NCI-H1092 (cell line): ENCODE data around the gene PDE11A.

Experiments
- DNase-seq: peaks from one replicate; lab custom pipeline; 2025; lab: John Stamatoyannopoulos, UW

PDE11A gene

GRCh38 chr2:177625744-177626650, 446.6 kb downstream of the PDE11A start:
- no peak for DNase-seq

GRCh38 chr2:177622521-177622920, 450.1 kb downstream of the PDE11A start:
- no peak for DNase-seq

- DNase-seq = no peak
These were observed 452.6 kb downstream of the PDE11A start for GRCh38 chr2:177619986-177620385.

GRCh38 chr2:177619461-177619860, 453.1 kb downstream of the PDE11A start:
- DNase-seq = no peak

- peak; percentile 80 for DNase-seq
These were observed 454.0 kb downstream of the PDE11A start for GRCh38 chr2:177618255-177619253.

DNA sequence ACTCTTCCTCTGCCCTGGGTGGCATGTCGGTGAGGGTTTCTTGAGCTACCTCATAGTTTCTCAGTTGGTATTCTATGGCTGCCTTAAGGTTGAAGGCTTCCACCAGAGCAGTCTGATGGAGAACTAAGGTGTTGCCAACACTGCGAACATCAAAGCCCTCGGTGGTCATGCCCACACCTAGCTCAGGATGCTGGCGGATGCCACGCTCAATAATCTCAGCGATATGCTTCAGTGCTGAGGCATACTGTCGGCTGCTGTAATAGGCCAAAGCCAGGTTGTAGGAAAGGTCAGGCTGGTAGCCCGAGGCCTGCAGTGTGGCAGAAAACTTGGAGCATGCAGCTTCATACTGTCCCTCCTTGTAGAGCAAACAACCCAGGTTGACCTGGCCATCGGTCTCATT, 454.7 kb downstream of the PDE11A start:
- no peak for DNase-seq

DNA sequence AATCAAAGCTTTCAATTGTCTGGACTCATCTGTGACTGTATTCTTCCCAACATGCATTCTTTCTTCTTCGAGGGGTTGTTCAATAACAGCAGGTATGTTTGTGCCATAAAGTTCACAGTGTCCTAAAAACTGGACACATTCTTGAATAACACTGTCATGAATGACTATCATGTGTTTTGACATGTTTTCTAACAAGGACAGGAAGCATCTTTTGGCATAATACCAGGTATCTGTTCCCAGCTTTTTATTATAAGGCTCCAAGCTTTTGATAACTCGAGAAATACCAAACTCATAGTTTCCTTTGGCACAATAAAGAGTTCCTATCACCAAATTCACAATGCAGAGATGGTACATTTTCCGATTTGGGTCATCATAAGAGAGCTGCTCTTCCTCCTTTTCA, 455.8 kb downstream of the PDE11A start:
- DNase-seq = no peak

DNA sequence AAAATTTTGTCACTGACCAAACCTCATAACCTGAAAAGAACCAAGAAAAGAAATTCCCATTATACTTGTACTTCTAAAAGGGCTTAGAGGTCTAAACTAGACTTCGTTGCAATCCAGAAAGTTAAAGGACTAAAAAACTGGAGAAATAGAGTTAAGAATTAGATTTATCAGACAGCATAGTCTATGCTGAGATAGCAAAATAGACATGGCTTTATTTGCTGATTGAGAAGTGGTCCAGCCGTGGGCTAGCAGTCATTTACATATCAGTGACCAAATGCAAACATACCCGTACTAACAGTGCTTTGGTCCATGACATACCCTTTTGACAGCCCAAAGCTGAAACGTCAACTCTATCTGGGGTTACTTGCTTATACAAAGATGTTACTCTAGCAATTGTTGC, 456.5 kb downstream of the PDE11A start:
- DNase-seq = no peak

GRCh38 chr2:177612659-177613058, 459.9 kb downstream of the PDE11A start:
- DNase-seq = no peak

DNA sequence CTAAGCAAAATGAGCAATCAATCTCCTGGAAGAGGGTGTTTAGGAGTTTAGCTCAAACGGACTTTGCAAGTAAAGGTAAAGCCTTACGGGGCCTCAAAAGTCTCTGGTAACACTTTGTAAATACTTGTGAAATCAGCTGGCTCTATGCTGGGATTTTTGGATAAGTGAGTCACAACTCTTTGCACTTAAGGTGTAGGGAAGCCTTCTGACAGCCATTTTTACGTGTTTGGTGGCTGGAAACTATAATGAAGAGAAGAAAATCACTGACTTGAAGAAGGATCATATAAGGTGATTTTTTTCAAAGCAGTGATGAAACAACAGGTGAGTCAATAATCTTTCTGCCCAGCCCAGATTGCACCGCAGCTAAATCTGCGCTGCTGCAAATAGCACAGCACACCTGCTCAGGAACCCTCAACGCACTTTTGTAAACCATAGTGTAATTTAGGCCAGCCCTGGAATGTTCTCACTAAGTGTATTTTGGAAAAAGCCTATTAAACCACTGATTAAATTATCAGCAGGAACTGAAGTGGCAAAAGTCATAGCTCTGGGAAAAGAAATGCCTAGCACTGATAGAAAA, 461.2 kb downstream of the PDE11A start:
- no peak for DNase-seq

DNA sequence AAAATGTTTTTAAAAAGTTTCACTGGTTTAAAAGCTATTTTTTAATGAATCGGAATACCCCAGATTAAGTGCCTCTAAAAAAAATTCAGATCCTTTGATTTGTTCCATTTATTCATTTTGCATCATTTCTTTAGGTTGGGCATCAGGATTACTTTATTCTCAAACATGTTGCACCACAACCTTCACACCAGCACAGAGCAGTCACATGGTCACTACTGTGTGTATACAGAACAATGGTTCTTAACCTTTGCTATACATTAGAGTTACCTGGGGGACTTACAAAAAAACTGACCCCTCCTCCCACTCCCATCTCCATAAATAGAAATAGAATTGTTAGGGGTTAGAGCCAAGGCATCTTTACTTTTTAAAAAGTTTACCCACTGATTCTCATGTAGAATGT, 461.8 kb downstream of the PDE11A start:
- no peak for DNase-seq

DNA sequence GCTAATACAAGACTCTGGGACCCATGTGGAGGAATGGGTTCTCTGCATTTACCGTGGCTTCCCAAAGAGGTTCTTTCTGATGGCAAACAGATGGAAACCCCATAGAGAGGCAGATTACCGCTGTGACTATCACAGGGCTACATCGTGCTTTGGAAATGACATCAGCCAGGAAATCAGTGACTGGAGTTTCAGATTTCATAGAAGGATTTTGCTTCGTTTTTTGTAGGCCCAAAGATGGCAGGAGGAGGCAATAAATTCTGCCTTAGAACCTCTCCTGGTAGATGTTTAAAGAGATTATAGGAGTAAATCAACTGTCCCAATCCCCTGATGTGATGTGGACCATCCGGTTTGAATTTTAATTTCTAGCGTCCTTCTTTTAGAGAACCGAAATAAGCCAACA, 465.9 kb downstream of the PDE11A start:
- no peak for DNase-seq

DNA sequence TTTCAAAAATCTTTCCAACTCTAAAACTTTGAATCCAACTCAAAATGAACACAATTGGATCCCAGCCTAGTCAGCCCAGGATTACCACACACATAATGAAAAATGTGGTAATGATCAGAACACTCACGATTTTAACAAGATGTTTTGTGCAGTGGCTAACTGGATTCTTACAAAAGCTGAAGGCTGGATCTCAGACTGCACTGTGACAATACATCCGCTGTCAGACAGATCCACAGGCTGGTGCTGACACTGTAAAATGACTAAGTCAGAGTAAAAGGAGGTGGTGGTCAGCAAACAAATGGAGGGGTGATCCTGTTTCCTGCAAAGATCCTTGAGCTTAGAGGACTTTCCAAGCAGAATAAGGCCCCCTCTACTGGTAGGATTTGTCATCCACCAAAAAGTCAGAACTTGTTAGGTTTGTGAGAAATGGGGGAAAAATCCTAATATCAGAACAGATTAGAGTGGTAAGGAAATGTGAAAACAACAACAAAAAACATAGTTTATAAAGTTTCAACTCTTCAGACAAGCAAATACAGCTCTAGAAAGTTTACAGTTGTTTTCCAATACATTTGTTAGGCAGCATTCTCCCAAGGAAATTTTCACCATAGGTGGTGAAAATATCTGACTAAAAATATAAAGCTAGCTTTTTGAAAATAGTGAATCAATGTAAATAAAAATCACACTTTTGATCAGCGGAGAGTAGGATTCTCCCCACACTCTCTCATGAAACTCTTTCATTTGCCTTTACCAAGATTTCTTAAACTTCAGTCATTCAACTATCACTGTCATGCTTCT, 468.1 kb downstream of the PDE11A start:
- no peak for DNase-seq

- no peak for DNase-seq
These were observed 468.8 kb downstream of the PDE11A start for GRCh38 chr2:177603768-177604167.

- DNase-seq = no peak
These were observed 469.4 kb downstream of the PDE11A start for GRCh38 chr2:177603181-177603580.

DNA sequence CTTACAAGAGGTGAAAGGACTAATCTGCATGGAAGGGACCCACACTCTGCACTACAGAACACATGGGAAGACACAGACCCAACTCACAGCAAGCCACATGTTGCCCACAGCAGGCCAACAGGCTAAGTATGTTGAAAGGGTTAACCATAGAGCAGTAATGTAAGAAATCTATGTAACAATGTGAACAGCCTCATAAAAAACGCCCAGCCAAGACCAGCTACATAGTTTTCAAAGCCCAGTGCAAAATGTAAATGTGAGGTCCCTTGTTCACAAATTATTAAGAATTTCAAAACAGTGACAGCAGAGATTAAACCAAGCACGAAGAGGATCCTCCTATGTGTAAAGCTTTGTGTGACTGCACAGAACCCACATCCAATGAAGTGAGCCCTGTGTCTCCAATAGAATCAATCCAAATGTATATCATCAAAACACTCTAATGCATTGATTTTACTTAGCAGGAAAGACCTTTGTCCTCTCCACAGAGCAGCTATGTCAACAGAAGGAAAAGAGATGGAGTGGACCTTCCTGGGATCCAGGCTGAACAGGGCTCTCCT, 469.9 kb downstream of the PDE11A start:
- DNase-seq = no peak

DNA sequence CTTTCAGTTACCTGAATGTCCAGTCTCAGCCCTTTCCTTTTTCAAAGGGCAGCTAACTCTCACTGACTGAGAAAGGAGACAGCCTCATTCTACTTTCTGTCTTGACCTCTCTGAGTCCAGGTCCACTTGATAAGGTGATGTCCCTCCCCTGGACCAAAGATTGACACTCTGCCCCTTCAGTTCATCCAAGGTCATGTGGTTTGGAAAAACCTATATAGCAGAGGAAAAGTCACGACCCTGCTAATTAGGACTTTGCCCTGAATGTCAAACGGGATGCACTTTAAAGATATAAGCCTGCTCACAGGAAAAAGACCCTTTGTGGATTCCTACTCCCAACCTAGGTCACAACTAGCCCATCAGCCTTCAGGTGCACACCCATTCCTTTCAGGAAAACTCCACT, 471.7 kb downstream of the PDE11A start:
- DNase-seq = no peak

GRCh38 chr2:177599956-177600355, 472.6 kb downstream of the PDE11A start:
- no peak for DNase-seq

DNA sequence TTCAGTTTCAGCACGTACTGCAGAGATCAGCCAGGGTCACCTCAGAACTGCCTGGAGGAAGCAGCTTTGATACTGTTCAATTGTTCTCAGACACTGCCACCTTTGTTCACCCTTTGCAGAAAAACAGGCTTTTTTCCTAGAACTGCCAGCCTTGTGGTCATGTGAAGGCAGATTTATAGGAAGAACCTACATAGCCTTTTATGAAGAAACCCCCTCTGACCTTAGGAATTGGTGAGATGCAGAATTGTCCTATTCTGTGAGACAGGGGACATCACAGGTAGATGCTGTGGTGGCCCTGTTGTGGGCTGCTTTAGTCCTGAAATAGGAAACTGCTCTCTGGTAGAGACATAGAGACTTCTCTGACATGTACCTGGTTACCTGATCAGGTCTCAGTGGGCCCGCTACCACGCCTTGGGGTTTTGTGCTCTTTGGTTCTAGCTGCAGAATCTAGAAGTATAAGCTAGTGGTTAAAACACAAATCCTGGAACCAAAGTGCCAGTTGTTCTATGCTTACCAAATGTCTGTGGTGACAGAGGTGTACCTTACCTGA, 473.4 kb downstream of the PDE11A start:
- no peak for DNase-seq

DNA sequence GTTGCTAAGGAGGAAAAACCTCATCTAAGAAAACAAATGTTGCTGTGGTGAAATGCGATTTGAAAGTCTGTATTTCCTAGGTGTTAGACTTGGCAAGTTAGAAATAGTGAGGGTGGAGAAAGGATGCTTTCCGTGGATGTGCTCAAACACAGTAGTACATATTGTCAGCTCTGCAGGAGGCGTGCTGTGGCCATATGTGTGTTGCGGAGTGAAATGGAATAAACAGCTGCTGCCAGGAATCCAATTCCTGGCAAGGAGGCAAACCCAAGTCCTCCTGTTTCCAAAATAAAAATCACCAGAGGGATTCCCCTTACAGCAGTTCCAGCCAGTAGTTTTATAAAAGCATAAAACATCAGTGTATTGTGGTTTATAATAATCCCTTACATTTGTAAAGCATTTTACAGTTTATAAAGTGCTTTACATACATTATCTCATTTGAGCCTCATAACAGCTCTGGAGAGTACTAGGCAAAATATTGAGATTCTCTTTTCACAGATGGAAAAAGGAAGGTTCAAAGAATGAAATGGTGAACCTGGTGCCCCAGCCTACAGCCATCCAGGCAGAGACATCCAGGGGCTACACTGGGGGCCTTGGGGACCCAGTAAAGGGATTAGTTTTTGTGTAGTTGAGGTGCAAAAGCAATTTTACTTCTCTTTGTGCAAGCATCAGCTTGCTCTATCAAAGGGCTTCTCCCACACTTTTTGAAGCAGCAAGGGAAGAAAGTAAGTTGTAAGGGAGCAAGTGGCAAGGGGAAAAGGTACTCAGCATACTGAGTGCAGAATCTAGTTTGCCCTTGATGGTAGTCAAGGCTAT, 474.0 kb downstream of the PDE11A start:
- no peak for DNase-seq
